NCI-H1436 (cell line): ENCODE results near the gene GPX5.

Experiments used
- DNase-seq: peaks from one replicate; lab custom pipeline; 2025; lab: John Stamatoyannopoulos, UW

GPX5 gene

DNA sequence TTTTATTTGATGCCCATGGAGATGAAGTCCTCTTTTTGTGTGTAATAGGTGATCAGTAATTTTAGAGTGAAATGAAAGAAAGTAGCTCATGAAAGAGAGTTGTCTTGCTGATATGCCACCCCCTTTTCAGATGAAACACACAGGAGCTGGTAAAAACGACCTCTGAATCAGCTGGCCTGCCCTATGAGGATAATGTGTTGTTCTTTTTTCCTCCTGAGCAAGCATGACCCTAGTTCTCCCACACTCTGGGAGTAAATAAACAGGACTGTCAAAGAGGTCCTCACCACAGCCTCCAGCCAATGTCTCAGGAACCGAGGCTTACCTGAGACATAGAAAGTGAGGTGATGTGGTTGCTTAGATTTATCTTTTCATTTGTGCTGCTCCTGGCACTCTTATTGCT, 29.5 kb downstream of the GPX5 start:
- DNase-seq: no peak

DNA sequence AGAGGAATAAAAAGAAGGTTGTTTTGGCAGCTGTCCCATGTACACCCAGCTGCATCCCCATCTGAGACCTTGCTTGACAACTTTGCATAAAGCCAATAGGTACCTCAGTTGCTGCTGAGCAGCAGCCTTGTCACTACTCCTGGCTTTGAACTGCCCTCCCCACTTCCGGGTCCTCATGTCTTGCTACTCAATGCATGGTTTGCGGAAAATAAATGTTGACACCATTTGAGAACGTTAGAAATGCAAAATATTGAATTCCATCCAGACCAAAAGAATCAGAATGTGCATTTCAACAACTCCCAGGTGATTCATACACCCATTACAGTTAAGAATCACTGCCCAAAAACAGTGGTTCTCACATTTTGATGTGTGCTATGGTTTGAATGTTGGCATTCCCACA, 32.9 kb downstream of the GPX5 start:
- no peak for DNase-seq

- no peak for DNase-seq
These were observed 37.9 kb downstream of the GPX5 start for GRCh38 chr6:28563430-28564095.

DNA sequence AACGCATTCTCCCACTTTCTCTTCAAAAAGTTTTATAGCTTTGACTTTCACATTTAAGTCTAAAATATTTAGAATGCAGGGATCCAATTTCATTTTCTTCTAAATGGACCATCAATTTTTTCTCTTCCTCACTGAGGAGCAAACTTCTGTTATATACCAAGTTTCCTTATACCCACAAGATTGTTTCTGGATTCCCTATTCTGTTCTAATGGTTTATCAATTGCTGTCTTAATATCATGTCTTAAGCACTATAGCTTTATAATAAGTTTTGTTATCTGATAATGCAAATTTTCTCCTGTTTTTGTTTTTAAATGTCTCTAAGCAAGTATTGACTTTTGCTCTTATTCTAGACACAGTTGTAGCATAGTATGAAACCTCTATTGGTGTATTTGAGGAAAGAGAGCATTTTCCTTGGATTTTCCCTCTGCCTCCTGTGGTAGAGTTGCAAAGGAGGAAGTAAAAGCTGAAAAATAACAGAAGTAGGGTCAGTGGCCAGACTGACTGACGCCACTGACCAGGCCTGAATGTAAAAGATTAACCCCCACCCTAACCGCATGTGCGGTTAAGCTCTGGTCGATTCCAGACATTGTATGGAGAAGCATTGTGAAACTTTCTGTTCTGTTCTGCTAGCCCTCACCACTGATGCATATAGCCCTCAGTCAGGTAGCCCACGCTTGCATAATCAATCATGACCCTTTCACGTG, 40.3 kb downstream of the GPX5 start:
- DNase-seq: no peak

- DNase-seq: no peak
These were observed 41.0 kb downstream of the GPX5 start for GRCh38 chr6:28566527-28567252.

DNA sequence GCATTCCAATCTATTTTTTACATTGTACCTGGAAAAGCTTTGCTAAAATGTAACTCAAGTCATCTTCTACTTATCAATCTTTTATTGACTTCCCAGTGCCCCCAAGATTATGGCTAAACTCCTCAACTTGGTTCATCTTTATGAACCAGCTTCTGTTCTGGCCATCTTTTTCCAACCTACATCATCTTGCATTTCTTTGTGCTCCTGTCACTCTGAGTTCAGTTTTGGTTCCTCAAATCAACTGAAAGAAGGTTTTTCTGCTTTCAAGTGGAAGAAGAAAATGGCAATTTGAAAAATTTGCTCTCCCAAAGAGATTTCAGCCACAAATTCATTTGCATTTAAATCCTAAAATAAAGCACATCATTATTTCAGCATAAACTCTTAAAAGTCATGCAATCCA, 41.8 kb downstream of the GPX5 start:
- DNase-seq: no peak

DNA sequence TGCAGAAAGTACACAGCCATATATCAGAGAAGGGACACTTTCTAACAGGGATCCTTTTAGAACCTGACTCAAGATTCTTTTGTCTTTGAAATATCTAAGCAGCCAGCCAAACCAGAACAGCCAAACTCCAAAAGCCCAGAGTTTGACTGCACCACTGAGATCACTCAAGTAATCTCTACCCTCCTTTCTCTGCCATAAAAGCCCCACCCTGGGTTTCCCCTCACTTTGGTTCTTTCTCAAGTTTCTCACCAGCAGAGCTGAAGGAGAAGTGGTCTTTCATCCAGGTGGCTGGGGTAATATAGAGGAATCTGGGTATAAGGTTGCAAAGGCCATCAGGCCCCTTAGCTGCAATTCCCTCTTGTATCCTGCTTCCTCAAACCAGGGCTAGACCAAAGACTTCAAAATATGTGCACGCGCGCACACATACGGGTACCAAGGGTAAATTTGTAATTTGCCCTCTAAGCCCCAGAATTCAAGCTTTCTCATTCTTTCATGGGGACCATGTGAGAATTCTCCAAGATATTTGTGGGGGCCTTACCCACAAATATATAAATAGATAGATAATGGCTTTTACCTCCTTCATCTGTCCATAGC, 42.9 kb downstream of the GPX5 start:
- no peak for DNase-seq

- DNase-seq: no peak
These were observed 44.1 kb downstream of the GPX5 start for GRCh38 chr6:28569748-28570147.

DNA sequence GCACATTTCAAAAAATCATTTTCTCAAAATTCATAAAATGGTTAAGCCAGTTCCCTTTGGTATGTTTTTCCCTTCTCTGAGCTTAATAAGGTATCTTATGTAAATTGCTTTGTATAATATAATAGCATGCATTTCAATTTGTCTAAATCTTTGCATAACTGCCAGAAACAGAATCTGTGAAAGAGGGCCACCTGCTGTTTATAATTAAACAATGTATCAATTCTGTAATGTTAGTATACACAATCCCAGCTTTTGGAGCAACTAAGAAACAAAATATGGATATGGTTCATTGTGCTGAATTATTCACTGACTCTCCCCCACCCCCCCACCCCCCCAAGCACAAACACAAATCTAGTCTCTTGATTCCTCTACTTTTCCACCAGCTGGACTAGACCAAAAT, 54.8 kb downstream of the GPX5 start:
- DNase-seq: no peak

DNA sequence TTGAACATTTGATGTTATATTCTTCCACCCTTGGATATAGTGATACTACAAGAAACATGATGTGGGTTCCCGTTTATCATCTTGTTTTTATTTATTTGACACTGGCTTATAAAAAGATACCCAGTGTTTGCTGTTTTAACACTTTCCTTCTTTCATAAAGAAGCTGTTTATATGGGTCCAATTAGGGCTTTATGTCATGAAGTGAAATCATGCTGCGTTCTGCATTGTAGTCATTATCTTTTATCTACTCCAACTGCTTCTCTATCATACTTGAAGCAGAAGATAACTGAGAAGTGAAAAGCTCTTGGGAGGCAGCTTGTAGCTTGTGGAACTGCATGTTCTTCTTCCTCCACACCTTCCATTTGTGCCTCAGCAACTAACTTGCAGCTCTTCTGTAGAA, 57.8 kb downstream of the GPX5 start:
- no peak for DNase-seq
